ENCODE data around the gene ZNF672. TPM values are rescaled to one million over a fixed set of nuclear protein-coding genes. Genes with fewer than 3 reads are reported as not detected.
"Not testable (repeated sequence)": the region's sequence is repeated elsewhere in the genome, so short reads cannot be mapped to it uniquely, and the experiment has no call there.

ZNF672 gene
- total RNA-seq, 1 donor from 2014 or later: 28.7 TPM

- DNase-seq (ENCODE audit: low read depth): no peak
- no peak for TF ChIP-seq CTCF (IDR thresholded peaks at IDR 0.05; ENCODE audit: insufficient read depth, low read length, poor library complexity, severe bottlenecking)
- no peaks in the 10 kb centered on the region for H3K36me3 ChIP-seq (ENCODE audit: control insufficient read depth, insufficient read depth, low read length)
Measured at GRCh38 chr1:248793592-248793991, 44.4 kb upstream of the ZNF672 start.

GRCh38 chr1:248794663-248795062, 43.4 kb upstream of the ZNF672 start:
- not testable (repeated sequence) for H3K27me3 ChIP-seq (ENCODE audit: control insufficient read depth, insufficient read depth, low read length); H3K36me3 ChIP-seq (ENCODE audit: control insufficient read depth, insufficient read depth, low read length); H3K4me3 ChIP-seq (ENCODE audit: low read depth, low read length); DNase-seq (ENCODE audit: low read depth)

More at GRCh38 chr1:248793592-248793991, 44.4 kb upstream of the ZNF672 start:
- Histone ChIP-seq H3K27me3 (ENCODE audit: control insufficient read depth, insufficient read depth, low read length) (no peaks in the 10 kb centered on the region), H3K4me3 (ENCODE audit: low read depth, low read length) (no peak overlapping the region)

GRCh38 chr1:248798791-248799190, 39.2 kb upstream of the ZNF672 start:
- TF ChIP-seq CTCF (IDR thresholded peaks at IDR 0.05; ENCODE audit: insufficient read depth, low read length, poor library complexity, severe bottlenecking): no peak
- Histone ChIP-seq H3K36me3 (ENCODE audit: control insufficient read depth, insufficient read depth, low read length) (no peaks in the 10 kb centered on the region), H3K4me3 (ENCODE audit: low read depth, low read length) (no peak overlapping the region), H3K27me3 (ENCODE audit: control insufficient read depth, insufficient read depth, low read length) (no peaks in the 10 kb centered on the region)
- DNase-seq (ENCODE audit: low read depth): no peak

GRCh38 chr1:248800459-248800858, 37.6 kb upstream of the ZNF672 start:
- Histone ChIP-seq H3K27me3 (ENCODE audit: control insufficient read depth, insufficient read depth, low read length) (no peaks in the 10 kb centered on the region), H3K4me3 (ENCODE audit: low read depth, low read length) (no peak overlapping the region), H3K36me3 (ENCODE audit: control insufficient read depth, insufficient read depth, low read length) (no peaks in the 10 kb centered on the region)
- no peak for TF ChIP-seq CTCF (IDR thresholded peaks at IDR 0.05; ENCODE audit: insufficient read depth, low read length, poor library complexity, severe bottlenecking)
- no peak for DNase-seq (ENCODE audit: low read depth)

GRCh38 chr1:248802454-248802853, 35.6 kb upstream of the ZNF672 start:
- Histone ChIP-seq H3K36me3 (ENCODE audit: control insufficient read depth, insufficient read depth, low read length) (no peaks in the 10 kb centered on the region), H3K4me3 (ENCODE audit: low read depth, low read length) (no peak overlapping the region), H3K27me3 (ENCODE audit: control insufficient read depth, insufficient read depth, low read length) (no peaks in the 10 kb centered on the region)
- DNase-seq (ENCODE audit: low read depth): no peak
- no peak for TF ChIP-seq CTCF (IDR thresholded peaks at IDR 0.05; ENCODE audit: insufficient read depth, low read length, poor library complexity, severe bottlenecking)

- H3K4me3 ChIP-seq (ENCODE audit: low read depth, low read length); H3K27me3 ChIP-seq (ENCODE audit: control insufficient read depth, insufficient read depth, low read length); DNase-seq (ENCODE audit: low read depth); H3K36me3 ChIP-seq (ENCODE audit: control insufficient read depth, insufficient read depth, low read length): not testable (repeated sequence)
Measured at GRCh38 chr1:248803501-248803900, 34.5 kb upstream of the ZNF672 start.

- TF ChIP-seq CTCF (IDR thresholded peaks at IDR 0.05; ENCODE audit: insufficient read depth, low read length, poor library complexity, severe bottlenecking): no peak
- Histone ChIP-seq H3K27me3 (ENCODE audit: control insufficient read depth, insufficient read depth, low read length) (no peaks in the 10 kb centered on the region), H3K36me3 (ENCODE audit: control insufficient read depth, insufficient read depth, low read length) (no peaks in the 10 kb centered on the region), H3K4me3 (ENCODE audit: low read depth, low read length) (no peak overlapping the region)
- DNase-seq (ENCODE audit: low read depth): no peak
Measured at GRCh38 chr1:248804771-248805681, 33.0 kb upstream of the ZNF672 start.
